Endodermal cell (in vitro differentiated cells): Measurements from ENCODE around the gene PAWR. TPM values are rescaled to one million over a fixed set of nuclear protein-coding genes. Genes with fewer than 3 reads are reported as not detected.

Source experiments
- DNase-seq: peaks from one replicate; pipeline ENCODE4 v3.0.0-alpha.2; 2017
- H3K27ac ChIP-seq: 2 replicates; pipeline ENCODE4 v1.5.1; 2013; ENCODE audit warnings: mild to moderate bottlenecking, low read depth, low read length, moderate library complexity
- H3K27me3 ChIP-seq: 2 replicates; pipeline ENCODE4 v1.6.1; 2013; ENCODE audit warnings: mild to moderate bottlenecking, low read length, moderate library complexity; ENCODE audit not compliant: insufficient read depth, control insufficient read depth, poor library complexity, severe bottlenecking
- H3K36me3 ChIP-seq: 2 replicates; pipeline ENCODE4 v1.7.0; 2013; ENCODE audit warnings: mild to moderate bottlenecking, low read length, moderate library complexity; ENCODE audit not compliant: control insufficient read depth, insufficient read depth
- H3K4me1 ChIP-seq: one replicate; pipeline ENCODE4 v1.7.0; 2013; ENCODE audit warnings: low read length; ENCODE audit not compliant: control insufficient read depth, insufficient read depth
- H3K4me3 ChIP-seq: 2 replicates; pipeline ENCODE4 v1.5.1; 2013; ENCODE audit warnings: mild to moderate bottlenecking, low read length, moderate library complexity
- H3K9ac ChIP-seq: 2 replicates; pipeline ENCODE4 v1.6.1; 2013; ENCODE audit warnings: mild to moderate bottlenecking, low read length, moderate library complexity; ENCODE audit not compliant: poor library complexity, severe bottlenecking; ENCODE audit errors: extremely low read depth
- H3K9me3 ChIP-seq: 2 replicates; pipeline ENCODE4 v1.6.1; 2013; ENCODE audit warnings: mild to moderate bottlenecking, low read length, moderate library complexity; ENCODE audit not compliant: control insufficient read depth
- H3K27ac Mint-ChIP-seq: 2 replicates; pipeline ENCODE4 v1.8.0; 2020; ENCODE audit warnings: mixed read lengths
- H3K27me3 Mint-ChIP-seq: 2 replicates; pipeline ENCODE4 v1.8.0; 2021; ENCODE audit warnings: mild to moderate bottlenecking, mixed read lengths; ENCODE audit not compliant: insufficient read depth
- H3K36me3 Mint-ChIP-seq: 2 replicates; pipeline ENCODE4 v1.8.0; 2020; ENCODE audit warnings: low read depth, mixed read lengths
- H3K4me1 Mint-ChIP-seq: 2 replicates; pipeline ENCODE4 v1.8.0; 2020; ENCODE audit warnings: mixed read lengths
- H3K4me3 Mint-ChIP-seq: 2 replicates; pipeline ENCODE4 v1.8.0; 2020; ENCODE audit warnings: mild to moderate bottlenecking, moderate library complexity, mixed read lengths
- H3K9me3 Mint-ChIP-seq: 2 replicates; pipeline ENCODE4 v1.8.0; 2020; ENCODE audit warnings: mild to moderate bottlenecking, mixed read lengths
- CTCF ChIP-seq: fragments of 200-600 bp; sonication (generic); conservative IDR thresholded peaks from 2 replicates; pipeline ENCODE4 v1.5.0; 2021; ENCODE audit warnings: antibody characterized with exemption, mild to moderate bottlenecking
- WGBS, 2 experiments: methylation state at CpG; one replicate each; pipeline versions ENCODE4 v1.1.5 to v1.1.7; 2013; ENCODE audit warnings: missing lambda C conversion rate in 2 of 2, mixed read lengths in 1 of 2; ENCODE audit not compliant: insufficient coverage in 1 of 2, insufficient read length in 1 of 2; 5-methylcytosine and 5-hydroxymethylcytosine counted together
- total RNA-seq, 2 donors: library from RNA; stranded (reverse); fragmentation: NEBNext Ultra II Directional in 1 of 2; extraction: Animal tissue kit (Norgen Biotek cat#: 25700) in 1 of 2; gene quantifications; 2 replicates in 1 of 2; 3 replicates in 1 of 2; pipeline ENCODE4 v1.2.1, GENCODE V29; 2021

PAWR gene
- total RNA-seq, 2 donors from 2014 or later = 128 to 147 TPM

GRCh38 chr12:79710707-79711483 is 20.1 kb upstream of the PAWR start:
- DNase-seq = no peak
- no peak overlapping the region for H3K4me3 ChIP-seq
- H3K4me3 Mint-ChIP-seq = no peak overlapping the region

GRCh38 chr12:79707830-79708229 is 17.1 kb upstream of the PAWR start:
- no peaks in the 10 kb centered on the region for H3K9me3 ChIP-seq
- Mint-ChIP-seq H3K9me3 (no peaks in the 10 kb centered on the region), H3K27me3 (peaks cover 2% of the 10 kb centered on the region), H3K36me3 (no peaks in the 10 kb centered on the region), H3K27ac (no peak overlapping the region), H3K4me1 (no peaks in the 10 kb centered on the region), H3K4me3 (no peak overlapping the region)
- no peak overlapping the region for H3K9ac ChIP-seq
- H3K4me3 ChIP-seq = no peak overlapping the region
- H3K27ac ChIP-seq = no peak overlapping the region
- 87 to 100% methylated on average over 1 to 2 of the region's 3 CpGs for WGBS, 2 experiments
- H3K36me3 ChIP-seq = no peaks in the 10 kb centered on the region
- no peak for TF ChIP-seq CTCF
- no peaks in the 10 kb centered on the region for H3K27me3 ChIP-seq
- DNase-seq = no peak
- no peaks in the 10 kb centered on the region for H3K4me1 ChIP-seq

More at GRCh38 chr12:79710707-79711483, 20.1 kb upstream of the PAWR start:
- TF ChIP-seq CTCF = no peak
- 95 to 98% methylated on average over 22 to 50 of the region's 50 CpGs for WGBS, 2 experiments
- Mint-ChIP-seq H3K27me3 (peaks cover 2% of the 10 kb centered on the region), H3K27ac (no peak overlapping the region), H3K36me3 (no peaks in the 10 kb centered on the region), H3K4me1 (no peaks in the 10 kb centered on the region), H3K9me3 (no peaks in the 10 kb centered on the region)
- no peaks in the 10 kb centered on the region for H3K27me3 ChIP-seq
- H3K27ac ChIP-seq = no peak overlapping the region
- H3K9me3 ChIP-seq = no peaks in the 10 kb centered on the region
- no peaks in the 10 kb centered on the region for H3K36me3 ChIP-seq
- H3K9ac ChIP-seq = no peak overlapping the region
- no peaks in the 10 kb centered on the region for H3K4me1 ChIP-seq

GRCh38 chr12:79706676-79707075 is 15.9 kb upstream of the PAWR start:
- H3K36me3 Mint-ChIP-seq = no peaks in the 10 kb centered on the region
- H3K27ac Mint-ChIP-seq = no peak overlapping the region
- 91 to 100% methylated on average over 1 to 3 of the region's 3 CpGs for WGBS, 2 experiments
- DNase-seq = no peak
- Histone ChIP-seq H3K4me3 (no peak overlapping the region), H3K9me3 (no peaks in the 10 kb centered on the region), H3K36me3 (no peaks in the 10 kb centered on the region), H3K4me1 (no peaks in the 10 kb centered on the region), H3K27ac (no peak overlapping the region), H3K27me3 (no peaks in the 10 kb centered on the region), H3K9ac (no peak overlapping the region)
- no peak for TF ChIP-seq CTCF
- H3K9me3 Mint-ChIP-seq = no peaks in the 10 kb centered on the region
- H3K27me3 Mint-ChIP-seq = peaks cover 2% of the 10 kb centered on the region
- no peaks in the 10 kb centered on the region for H3K4me1 Mint-ChIP-seq
- H3K4me3 Mint-ChIP-seq = no peak overlapping the region
